Measurements from ENCODE around the gene KIF23.

The KIF23 gene

DNA sequence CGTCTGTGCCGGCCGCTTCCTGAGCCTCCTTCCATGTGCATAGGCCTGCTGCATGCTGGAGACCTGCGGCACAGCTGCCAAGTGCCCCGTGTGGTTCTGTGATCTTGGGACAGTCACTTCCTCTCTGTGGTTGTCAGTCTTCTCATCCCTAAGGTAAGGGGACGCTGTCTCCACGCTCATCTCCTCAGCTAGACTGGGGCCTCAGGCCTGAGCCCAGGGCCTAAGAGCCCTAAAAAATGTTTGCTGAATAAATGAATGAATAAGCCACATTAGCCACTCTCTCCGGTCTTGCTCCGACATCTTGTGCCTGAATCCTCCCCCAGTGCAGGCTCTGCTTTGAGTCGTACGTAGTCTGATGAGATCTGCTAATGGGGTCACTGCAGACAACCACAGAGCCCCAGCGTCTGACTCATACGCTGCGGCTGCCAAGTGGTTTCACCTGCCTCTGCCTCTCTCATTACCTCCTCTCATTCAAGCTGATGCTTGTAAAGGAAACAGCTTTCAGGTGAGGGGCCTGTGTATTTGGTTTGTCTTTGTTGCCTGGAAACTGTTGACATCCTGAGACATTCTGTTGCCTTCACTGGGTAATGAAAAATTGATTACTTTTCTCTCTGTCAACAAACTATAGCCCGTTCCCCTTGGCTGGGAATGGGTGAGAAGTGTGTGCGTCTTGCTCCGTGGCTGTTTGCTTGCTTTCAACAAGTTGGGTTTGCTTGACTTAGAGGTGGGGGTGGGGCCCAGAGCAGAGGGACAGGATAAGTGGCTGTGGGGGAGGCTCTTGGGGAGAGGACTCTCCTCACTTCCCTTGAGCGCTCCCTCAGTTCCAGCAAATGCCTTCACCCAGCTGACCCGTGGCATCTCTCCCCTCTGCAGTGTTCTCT, 54.3 kb downstream of the KIF23 start:
- peak; percentile 79 for DNase-seq

DNA sequence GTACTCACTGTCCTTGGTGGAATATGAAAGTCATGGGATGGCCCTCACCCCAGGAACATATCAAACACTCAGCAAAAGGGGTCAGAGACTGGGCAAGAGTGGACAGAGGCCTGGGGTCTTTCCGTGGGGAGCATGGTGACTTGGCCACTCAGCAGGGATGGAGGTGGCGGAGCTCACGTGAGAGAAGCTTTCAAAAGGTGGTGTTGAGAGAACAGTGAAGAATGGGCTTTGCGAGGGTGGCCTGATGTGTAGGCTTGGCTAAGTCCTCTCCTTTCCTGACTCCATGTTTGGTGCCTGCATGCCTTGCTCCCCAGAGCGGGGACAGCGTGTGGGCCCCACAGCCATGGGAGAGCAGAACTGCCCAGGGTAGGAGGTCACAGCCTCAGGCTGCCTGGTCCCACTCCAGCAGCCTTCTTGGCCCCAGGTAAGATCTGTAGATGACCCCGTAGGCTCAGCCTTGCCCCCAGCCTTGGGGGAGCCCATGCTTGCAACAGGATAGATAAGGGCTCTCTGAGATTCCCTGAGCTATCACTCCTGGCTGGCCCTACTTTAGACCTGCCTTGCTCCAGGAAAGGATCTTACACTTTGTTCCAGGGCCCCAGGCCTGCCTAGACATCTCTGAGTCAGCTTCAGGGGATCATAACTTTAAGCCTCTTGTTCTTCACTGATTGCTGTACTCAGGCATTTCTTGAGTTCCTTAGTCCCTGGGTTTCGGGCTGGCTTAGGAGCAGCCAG, 55.5 kb downstream of the KIF23 start:
- DNase-seq = peak; percentile 50

DNA sequence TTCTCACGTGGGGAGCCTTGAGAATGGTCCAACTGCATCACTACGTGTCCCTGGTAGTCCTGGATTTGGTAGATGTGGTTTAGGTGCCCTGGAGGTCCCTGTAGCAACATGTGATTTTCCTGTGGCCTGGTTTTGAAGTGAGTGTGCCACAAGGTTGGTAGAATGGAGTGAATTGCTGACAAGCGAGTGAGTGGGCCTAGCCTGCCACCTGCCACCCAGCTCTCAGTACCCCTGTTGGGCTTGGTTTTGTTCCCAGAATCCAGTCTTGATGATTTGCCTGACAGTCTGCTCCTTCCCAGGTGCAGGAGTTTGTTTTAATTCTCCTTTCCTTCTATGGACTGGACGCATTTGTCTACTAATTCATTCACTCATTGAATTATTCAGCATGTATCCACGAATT, 57.9 kb downstream of the KIF23 start:
- DNase-seq = no peak

DNA sequence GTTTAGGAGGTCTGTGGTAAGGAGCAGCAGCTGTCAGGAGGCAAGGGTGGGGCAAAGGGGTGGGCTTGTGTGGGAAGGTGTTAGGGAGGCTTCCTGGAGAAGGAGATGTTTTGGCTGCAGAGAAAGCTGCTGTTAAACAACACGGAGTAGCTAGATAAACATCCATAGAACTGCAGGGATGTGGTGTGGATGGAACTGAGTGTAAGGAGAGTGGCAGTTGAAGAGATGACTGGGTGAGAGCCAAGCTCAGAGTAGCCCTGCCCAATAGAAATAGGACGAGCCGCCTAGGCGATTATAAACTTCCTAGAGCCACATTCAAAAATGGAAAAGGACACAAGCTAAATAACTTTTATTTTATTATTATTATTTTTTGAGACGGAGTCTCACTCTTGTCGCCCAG, 58.4 kb downstream of the KIF23 start:
- DNase-seq = no peak

DNA sequence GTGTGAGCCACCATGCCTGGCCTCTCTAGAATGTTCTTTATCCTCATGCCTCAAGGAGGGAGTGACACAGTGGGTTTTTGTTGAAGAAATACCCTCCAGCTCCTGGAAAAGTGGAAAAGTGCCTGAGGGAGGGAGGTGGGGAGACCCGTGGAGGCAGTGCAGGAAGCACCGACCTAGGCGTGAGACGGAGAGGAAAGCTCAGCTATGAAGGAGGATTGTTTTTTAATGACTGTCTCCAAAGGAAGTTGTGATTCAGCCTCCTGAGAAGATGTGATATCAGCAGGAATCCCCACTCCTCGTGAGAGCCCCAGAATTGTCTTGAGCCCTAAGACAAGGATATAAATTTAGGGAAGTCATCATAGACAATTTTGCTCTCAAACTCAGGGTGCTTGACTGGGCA, 60.1 kb downstream of the KIF23 start:
- peak; percentile 69 for DNase-seq

DNA sequence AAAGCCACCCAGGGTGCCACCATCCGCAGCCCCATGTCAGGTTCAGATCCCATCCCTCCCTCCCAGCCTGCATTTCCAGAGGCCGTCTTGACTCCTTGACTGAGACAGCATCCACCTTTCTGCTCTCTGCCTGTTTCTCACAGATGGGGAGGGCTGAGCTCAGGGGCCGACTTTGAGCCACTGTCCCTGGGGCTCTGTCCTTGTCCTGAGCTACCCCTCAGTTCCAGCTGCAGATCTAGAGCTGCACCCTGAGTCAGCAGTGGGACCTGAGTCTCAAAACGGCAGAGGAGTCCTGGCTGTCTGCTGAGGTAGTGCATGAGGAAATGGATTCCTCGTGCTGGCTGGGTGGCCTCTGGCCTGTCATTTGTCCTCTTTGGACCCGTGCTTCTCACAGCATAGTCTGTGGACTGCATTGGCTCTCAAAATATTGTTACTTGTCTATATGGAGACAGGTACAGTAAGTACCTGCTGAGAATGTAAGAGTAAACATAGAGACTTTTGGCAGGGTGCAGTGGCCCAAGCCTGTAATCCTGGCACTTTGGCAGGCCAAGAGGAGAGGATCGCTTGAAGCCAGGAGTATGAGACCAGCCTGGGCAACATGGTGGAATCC, 60.8 kb downstream of the KIF23 start:
- DNase-seq = peak; percentile 31

DNA sequence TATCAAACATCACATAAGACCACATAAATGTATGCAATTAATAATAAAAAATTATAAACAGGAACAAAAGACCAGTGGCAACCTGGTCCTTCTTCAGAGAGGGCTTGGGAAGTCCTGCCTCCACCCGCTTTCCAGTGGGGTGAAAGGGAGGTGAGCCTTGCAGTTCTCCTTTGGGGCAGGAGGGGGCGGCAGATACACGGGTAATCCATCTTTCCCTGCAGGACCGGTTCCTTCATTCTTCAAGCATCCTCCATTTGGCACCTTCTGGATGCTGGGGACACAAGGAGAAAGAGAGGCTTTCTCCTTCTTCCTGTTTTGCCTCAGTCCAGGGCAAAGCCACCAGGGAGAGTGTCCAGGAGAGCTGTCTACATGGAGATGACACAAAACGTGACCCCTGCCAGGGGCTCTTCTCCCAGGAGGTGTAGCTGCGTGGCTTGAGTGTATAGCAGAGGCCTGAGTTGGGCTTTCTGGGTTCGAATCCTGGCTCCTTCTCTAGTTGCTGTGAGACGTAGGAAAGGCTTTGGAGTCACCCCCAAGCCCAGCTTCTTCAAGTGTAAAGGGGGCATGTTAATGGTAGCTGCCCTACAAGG, 61.7 kb downstream of the KIF23 start:
- peak; percentile 72 for DNase-seq

DNA sequence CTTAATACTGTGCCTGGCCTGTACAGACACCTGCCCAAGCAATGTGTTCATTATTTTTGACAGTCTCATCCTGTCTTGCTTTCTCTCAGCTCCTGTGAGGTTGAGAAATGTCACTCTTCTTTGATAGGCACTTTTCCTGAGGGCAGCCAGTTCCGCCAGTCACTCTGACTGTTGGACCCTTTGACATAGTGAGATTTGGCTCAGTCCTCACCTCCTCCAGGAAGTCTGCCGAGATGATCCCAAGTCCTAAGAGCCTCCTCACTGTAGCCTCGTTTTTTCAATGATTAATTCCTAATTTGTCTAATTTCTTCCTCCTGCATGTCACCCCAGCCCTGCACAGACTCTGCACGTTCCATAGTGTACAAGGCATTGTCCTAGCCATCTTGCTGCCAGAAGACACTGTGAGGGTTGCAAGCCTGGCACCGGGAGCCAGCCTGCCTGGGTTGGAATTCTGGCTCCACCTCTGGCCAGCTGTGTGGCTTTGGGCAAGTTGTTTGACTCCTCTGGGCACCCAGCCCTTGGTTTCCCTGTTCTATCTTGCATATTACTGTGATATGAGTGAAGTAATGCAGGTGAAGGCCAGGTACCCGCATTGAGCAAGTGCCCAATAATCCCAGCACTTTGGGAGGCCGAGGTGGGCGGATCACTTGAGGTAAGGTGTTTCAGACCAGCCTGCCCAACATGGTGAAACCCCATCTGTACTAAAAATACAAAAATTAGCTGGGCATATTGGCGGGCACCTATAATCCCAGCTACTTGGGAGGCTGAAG, 62.7 kb downstream of the KIF23 start:
- DNase-seq = no peak

DNA sequence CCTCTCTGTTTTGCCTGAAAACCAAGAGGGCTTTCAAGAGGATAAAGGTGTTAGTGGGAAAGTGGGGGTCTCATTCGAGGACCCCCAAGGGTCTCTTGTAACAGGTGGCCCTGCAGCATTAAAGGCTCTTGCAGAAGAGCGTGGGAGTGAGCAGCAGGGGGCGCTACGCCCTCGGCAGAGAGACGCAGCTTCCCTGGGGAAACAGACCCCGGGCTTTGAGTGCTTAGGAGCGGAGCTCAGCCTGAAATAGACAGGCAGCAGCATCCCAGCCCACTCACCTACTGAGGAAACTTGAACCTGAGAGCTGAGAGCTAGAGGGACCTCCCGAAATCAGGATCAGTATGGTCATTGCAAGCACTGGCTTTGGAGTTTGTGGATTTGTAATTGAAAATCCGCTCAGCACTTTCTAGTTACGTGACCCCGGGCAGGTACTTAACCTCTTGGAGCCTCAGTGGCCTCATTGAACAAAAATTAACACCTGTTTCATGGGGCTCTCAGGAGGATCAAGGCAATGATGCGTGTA, 64.2 kb downstream of the KIF23 start:
- peak; percentile 49 for DNase-seq

DNA sequence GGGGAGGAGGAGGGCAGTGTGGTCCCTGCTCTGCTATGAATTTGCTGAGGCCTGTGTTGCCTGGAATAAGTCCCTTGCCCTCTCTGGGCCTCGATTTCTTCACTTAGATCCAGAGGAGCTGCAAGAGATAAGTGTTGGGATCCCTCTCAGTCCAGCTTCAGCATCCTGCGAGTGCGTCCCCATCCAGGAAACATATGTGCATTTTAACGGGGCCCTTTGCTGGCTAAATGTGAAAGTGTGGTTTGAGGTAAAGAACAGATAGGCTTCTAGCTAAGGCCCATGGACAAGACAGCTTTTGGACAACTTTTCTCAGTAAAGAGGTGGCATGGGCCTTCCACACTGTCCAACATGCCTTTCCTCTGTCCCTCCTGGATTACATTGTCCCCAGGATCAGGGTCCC, 64.9 kb downstream of the KIF23 start:
- DNase-seq = no peak

DNA sequence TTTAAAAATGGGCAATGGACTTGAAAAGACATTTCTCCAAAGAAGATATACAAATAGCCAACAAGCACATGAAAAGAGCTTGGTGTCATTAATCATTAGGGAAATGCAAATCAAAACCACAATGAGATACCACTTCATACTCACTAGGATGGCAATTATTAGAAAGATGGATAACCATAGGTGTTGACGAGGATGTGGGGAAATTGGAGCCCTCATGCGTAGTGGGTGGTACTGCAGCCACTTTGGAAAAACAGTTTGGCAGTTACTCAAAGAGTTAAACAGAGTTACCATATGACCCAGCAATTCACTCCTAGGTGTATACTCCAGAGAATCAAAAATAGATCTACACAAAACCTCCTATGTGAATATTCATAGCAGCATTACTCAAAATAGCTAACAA, 65.8 kb downstream of the KIF23 start:
- DNase-seq = no peak

DNA sequence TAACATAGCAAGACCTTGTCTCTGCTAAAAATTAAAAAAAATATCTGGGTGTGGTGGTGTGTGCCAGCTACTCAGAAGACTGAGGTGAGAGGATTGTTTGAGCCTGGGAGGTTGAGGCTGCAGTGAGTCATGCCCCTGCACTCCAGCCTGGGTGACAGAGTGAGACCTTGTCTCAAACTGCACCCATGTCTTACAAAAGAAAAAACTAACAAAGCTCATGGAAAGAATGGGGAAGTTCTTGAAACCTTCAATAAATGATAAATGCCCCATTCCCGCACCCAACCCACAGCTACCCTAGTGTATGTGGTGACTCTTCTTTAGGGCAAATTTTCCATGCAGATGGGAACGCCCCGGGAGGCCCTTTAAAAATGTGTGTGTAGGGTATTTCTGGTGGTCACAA, 66.8 kb downstream of the KIF23 start:
- DNase-seq = no peak

DNA sequence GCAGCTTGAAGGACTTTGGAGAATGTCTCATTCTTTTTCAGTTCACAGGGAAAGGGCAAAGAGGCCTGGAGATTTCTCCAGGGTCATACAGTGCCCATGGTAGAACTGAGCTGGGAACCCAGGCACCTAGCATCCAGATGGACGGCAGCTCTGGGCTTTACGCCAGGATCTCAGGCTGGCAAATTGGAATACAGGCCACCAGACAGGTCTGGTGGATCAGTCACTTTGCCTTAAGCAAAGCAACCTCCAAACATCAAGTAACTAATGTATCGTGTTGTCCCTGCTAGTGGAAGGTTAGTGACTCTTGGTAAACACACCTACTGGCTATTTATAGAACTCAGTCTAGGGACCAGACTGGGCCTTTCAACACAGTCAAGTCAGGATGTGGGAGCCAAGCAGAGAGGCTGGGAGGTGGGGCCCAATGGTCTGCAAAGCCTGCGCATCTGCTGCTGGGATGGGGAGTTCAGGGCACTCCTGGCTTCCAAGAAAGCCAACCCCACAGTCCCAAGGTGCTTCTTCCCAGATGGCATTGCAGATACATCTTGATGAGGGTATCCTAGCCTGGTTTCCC, 68.6 kb downstream of the KIF23 start:
- DNase-seq = no peak

DNA sequence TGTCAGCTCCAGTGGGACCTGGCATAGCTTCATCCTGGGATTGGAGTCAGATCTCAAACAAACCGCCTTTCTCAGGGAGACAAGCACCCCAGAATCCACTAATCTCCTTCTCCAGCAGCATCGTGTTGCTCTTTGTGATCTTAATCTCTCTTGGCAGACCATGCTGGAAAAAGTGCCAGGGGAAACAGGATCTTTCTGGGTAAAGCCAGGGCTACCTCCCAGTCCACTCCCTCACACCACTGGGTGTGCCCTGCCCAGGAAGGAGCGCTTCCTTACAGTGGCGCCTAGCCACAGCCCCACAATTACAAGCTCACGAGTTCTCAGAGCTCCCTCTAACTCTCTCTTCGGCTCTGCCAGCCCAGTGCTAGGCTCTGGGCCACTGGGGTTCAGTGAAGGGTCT, 70.7 kb downstream of the KIF23 start:
- no peak for DNase-seq

DNA sequence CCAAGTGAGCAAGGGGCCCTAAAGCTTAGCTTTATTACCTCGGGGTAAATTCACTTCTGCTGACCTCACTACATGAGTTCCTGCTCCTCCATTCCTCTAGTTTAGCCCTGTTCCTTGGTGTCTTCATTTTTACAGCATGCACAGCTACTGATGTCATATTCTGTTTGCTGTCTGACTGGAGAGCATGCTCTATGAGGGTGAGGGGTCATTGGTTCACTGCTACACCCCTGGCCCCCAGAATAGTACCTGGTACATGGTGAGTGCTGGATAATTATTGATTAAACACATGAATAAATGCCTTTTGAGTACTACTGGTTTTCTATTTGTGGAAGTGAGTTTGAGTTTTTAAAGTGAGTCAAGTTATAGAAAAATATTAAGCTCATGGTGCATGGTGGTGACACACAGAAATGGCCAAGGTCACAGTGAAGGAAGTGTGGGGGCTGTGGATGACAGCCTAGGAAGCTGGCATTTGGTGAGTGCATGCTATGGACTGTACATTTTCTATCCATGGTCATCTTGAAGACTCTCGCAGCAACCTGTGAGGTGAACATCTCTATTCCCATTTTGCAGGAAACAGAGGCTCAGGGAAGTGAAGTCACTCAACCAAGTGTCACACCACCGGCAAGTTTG, 72.4 kb downstream of the KIF23 start:
- DNase-seq = no peak

DNA sequence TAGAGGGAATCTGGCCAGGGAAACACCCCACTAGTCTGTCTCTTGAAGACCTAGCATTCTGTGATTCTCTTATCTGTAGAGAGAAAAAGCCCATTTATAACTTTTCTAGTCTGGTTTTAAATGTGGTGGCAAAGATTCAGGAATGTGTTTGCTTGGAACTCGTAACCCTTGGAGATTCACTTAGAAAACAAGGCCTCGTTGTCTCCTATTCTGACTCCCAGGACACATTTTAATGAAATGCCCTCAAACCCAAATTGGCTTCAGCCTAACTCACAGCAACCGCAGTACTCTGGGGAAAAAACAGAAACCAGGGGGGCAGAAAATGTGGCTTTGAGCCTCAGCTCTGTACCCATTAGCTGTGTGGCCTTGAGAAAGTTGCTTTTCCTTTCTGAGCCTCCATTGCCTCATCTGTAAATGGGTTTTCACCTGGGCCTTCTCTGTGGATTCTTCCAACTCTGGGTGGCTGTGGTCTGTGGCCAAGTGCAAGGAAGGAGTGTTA, 75.0 kb downstream of the KIF23 start:
- no peak for DNase-seq

DNA sequence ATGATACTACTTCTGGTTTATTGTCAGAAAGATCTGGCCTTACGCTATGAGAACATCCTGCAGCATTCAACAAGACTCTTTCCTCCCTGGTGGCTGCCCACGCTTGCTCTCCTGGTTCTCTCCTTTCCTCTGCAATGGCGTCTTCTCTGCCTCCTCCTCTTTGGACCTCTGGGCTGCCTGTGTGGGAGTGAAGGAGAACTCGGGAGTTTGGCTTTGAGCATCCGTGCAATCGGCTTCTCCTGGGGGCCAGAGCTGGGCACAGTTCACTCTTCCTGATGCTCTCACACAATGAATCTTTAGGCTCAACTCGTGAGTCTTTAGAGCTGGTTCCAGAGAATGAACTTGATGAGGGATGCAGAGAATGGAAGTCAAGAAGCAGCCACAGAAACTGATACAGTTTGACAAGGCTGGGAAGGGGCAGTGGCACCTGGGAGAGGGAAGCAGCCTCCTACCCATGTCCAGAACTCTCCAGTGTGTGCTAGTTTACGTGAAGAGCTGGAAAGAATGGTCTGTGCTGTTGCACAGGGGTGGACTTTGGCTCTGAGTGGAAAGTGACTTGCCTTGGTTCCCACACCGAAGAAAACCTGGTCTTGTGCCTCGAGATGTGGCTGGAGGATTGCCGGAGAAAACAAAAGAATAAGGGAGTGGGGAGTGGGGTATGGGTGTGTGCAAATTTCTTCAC, 76.3 kb downstream of the KIF23 start:
- DNase-seq = no peak

DNA sequence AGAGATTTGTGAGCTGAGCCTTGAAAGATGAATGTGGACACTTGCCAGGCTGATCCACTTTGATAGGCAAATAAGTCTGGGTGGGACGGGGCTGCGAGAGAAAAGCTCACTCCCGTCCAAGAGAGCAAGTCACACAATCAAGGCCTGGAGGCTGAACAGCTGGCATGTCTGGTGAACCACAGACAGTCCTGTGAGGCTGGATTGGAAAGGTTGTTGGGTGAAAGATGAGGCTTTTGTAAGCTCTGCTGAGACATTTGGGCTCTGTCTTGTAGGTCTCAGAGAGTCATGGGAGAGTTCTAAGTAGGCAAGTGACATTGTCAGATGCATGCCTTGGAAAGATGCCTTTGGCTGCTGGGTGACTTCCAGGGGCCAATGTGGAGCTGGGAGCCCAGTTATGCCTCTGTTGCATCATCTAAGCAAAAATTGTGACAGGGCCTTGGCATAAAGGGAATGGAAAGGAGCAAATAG, 76.9 kb downstream of the KIF23 start:
- DNase-seq = no peak

DNA sequence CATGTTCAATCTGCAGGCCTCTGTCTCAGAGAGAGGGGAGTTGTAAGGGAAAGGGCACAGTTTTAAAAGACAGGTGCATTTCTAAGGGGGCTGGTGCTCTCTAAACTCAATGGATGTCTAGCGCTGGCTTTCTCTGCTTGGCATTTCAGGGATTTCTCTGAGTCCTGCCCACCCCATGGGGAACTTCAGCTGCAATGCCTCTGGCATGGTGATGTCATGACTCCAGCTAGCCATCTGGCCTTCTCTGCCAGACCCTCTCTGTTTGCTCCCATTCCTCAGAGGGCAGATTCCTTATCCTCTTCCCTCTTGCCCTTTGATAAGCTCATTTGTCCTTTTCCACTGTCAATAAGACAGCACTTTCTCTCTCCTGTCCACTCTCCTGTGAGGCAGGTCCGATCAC, 79.3 kb downstream of the KIF23 start:
- no peak for DNase-seq

DNA sequence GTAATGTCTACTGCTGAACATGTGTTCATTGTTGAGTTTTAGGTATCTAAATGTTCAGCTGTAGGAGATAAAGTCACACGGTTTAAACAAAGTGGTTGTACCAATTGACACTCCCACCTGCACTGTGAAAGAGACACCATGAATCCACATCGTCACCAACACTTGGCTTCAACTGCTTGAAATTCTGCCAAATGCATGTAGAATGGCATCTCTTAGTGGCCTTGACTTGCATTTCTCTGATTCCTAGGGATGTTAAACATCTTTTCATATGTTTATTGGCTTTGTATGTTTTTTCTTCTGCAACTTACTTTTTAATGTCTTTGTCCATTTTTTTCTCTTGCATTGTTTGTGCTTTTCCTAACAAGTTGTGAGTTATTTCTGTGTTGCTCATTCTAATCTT, 81.9 kb downstream of the KIF23 start:
- peak; percentile 9 for DNase-seq

DNA sequence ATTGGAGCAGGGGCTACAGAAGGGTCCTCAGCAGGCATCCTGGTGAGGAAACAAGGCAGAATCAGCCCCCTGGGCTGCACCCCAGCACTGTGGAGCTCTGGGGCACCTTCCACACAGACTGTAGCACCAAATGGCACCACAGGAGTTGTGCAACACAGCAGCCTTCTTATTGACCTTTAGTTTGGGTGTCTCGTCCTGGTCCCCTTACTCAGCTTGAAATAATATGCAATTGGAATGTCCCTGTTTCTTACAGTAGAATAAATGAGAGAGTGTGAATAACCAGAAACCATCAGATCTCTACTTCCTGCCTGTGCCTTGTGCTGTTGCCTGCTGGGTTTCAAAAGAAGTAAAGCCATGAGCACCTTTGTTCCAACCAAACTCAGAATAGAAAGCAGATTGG, 82.9 kb downstream of the KIF23 start:
- no peak for DNase-seq

Data from fibroblast of skin of right biceps (primary cell).